HG03097 (cell line): ENCODE measurements around the gene HMG20A.

Source experiments
- ATAC-seq: cut with Tn5 transposase; IDR thresholded peaks from one replicate; pipeline ENCODE4 v1.9.1; 2021; ENCODE audit not compliant: unreplicated experiment, low FRiP score

The HMG20A gene

GRCh38 chr15:77513226-77513625, 92.5 kb downstream of the HMG20A start:
- ATAC-seq = no peak

GRCh38 chr15:77514641-77515402, 94.1 kb downstream of the HMG20A start:
- no peak for ATAC-seq

- no peak for ATAC-seq
Measured at GRCh38 chr15:77515613-77516012, 94.9 kb downstream of the HMG20A start.

- no peak for ATAC-seq
Measured at GRCh38 chr15:77516076-77516475, 95.4 kb downstream of the HMG20A start.

- ATAC-seq = no peak
Measured at GRCh38 chr15:77516786-77517185, 96.1 kb downstream of the HMG20A start.

GRCh38 chr15:77517579-77517978, 96.9 kb downstream of the HMG20A start:
- ATAC-seq = no peak

- no peak for ATAC-seq
Measured at GRCh38 chr15:77518458-77518857, 97.8 kb downstream of the HMG20A start.

GRCh38 chr15:77519540-77519939, 98.9 kb downstream of the HMG20A start:
- no peak for ATAC-seq

- ATAC-seq = no peak
Measured at GRCh38 chr15:77521206-77521605, 100.5 kb downstream of the HMG20A start.

GRCh38 chr15:77525400-77525811, 104.7 kb downstream of the HMG20A start:
- ATAC-seq = no peak

GRCh38 chr15:77525907-77526594, 105.4 kb downstream of the HMG20A start:
- ATAC-seq = no peak

GRCh38 chr15:77526595-77527163, 106.0 kb downstream of the HMG20A start:
- ATAC-seq = no peak

- ATAC-seq = no peak
Measured at GRCh38 chr15:77527164-77527778, 106.6 kb downstream of the HMG20A start.

- no peak for ATAC-seq
Measured at GRCh38 chr15:77527831-77528231, 107.1 kb downstream of the HMG20A start.

GRCh38 chr15:77528290-77528967, 107.7 kb downstream of the HMG20A start:
- ATAC-seq = no peak

- ATAC-seq = no peak
Measured at GRCh38 chr15:77528968-77529319, 108.3 kb downstream of the HMG20A start.

GRCh38 chr15:77529394-77530159, 108.9 kb downstream of the HMG20A start:
- no peak for ATAC-seq

- ATAC-seq = no peak
Measured at GRCh38 chr15:77530576-77530975, 109.9 kb downstream of the HMG20A start.

GRCh38 chr15:77531191-77532000, 110.7 kb downstream of the HMG20A start:
- ATAC-seq = no peak
